ENCODE results near the gene TRAPPC12. TPM values are rescaled to one million over a fixed set of nuclear protein-coding genes. Genes with fewer than 3 reads are reported as not detected.
"Not testable (repeated sequence)": the region's sequence is repeated elsewhere in the genome, so short reads cannot be mapped to it uniquely, and the experiment has no call there.

TRAPPC12 gene
- total RNA-seq, 1 experiment from 2014 or later, result 86.2 TPM

GRCh38 chr2:3492951-3493614, 113.6 kb downstream of the TRAPPC12 start:
- ChIA-PET POLR2A (ENCODE audit: unreplicated experiment) (no interaction called here), CTCF (interaction anchor here (0.5 kb wide), 1 partner anchor 177 kb away, joined by 3 read pairs; no protein-coding TSS in a partner anchor)
- Histone ChIP-seq H4K20me1 (ENCODE audit: low read length) (no peaks in the 10 kb centered on the region), H3K4me3 (ENCODE audit: low read length) (no peak overlapping the region), H3K9ac (ENCODE audit: low read length) (no peak overlapping the region), H3K9me3 (ENCODE audit: low read length) (no peaks in the 10 kb centered on the region), H3K9me2 (replicated peaks; ENCODE audit: low read length) (no peaks in the 10 kb centered on the region), H2AFZ (ENCODE audit: low read length) (no peak overlapping the region), H3K27me3 (ENCODE audit: low read length) (no peaks in the 10 kb centered on the region), H3K4me1 (ENCODE audit: insufficient read depth, low read length) (no peaks in the 10 kb centered on the region), H3K27ac (ENCODE audit: low read length) (no peak overlapping the region), H3K36me3 (ENCODE audit: low read depth, low read length) (peaks cover 3% of the 10 kb centered on the region), H3K4me2 (ENCODE audit: low read length) (no peak overlapping the region), H3F3A (ENCODE audit: low read length, unreplicated experiment) (no peaks in the 10 kb centered on the region), H3K79me2 (ENCODE audit: low read length) (no peaks in the 10 kb centered on the region)
- no TSS peak for BruUV-seq (replicated peaks)
- intact Hi-C loops (cut with micrococcal nuclease), result no loop called here
- no peak for ATAC-seq
- DNase-seq, result no peak
- no peak for TF ChIP-seq CTCF (conservative IDR thresholded peaks at IDR 0.05; ENCODE audit: low read depth, low read length)
- no peak for TF ChIP-seq EZH2phosphoT487 (IDR thresholded peaks at IDR 0.05; ENCODE audit: borderline replicate concordance, low read length)
- TF ChIP-seq EZH2 (IDR thresholded peaks at IDR 0.05; ENCODE audit: low read length, unreplicated experiment), result no peak

- H3K4me1 ChIP-seq (ENCODE audit: insufficient read depth, low read length), result no peaks in the 10 kb centered on the region
- no peaks in the 10 kb centered on the region for H3K27me3 ChIP-seq (ENCODE audit: low read length)
- no peak overlapping the region for H3K4me2 ChIP-seq (ENCODE audit: low read length)
- no TSS peak for BruUV-seq (replicated peaks)
- no peak overlapping the region for H3K9ac ChIP-seq (ENCODE audit: low read length)
- intact Hi-C loops (cut with micrococcal nuclease), result no loop called here
- H3K9me2 ChIP-seq (replicated peaks; ENCODE audit: low read length), result no peaks in the 10 kb centered on the region
- H3K4me3 ChIP-seq (ENCODE audit: low read length), result no peak overlapping the region
- peaks cover 6% of the 10 kb centered on the region for H3K36me3 ChIP-seq (ENCODE audit: low read depth, low read length)
- H3K9me3 ChIP-seq (ENCODE audit: low read length), result no peaks in the 10 kb centered on the region
- DNase-seq, result no peak
- TF ChIP-seq EZH2phosphoT487 (IDR thresholded peaks at IDR 0.05; ENCODE audit: borderline replicate concordance, low read length), result no peak
- no peak for TF ChIP-seq CTCF (conservative IDR thresholded peaks at IDR 0.05; ENCODE audit: low read depth, low read length)
- TF ChIP-seq EZH2 (IDR thresholded peaks at IDR 0.05; ENCODE audit: low read length, unreplicated experiment), result no peak
- no peak overlapping the region for H2AFZ ChIP-seq (ENCODE audit: low read length)
- H3K27ac ChIP-seq (ENCODE audit: low read length), result no peak overlapping the region
- no peaks in the 10 kb centered on the region for H3K79me2 ChIP-seq (ENCODE audit: low read length)
- ChIA-PET CTCF (interaction anchor here (0.5 kb wide), 1 partner anchor 176 kb away, joined by 3 read pairs; no protein-coding TSS in a partner anchor), POLR2A (ENCODE audit: unreplicated experiment) (no interaction called here)
- no peaks in the 10 kb centered on the region for H4K20me1 ChIP-seq (ENCODE audit: low read length)
- ATAC-seq, result no peak; the same call in none of the 2 replicates
- no peaks in the 10 kb centered on the region for H3F3A ChIP-seq (ENCODE audit: low read length, unreplicated experiment)
These were observed 114.1 kb downstream of the TRAPPC12 start for GRCh38 chr2:3493615-3494007.

- Histone ChIP-seq H3K9ac (ENCODE audit: low read length) (no peak overlapping the region), H3K79me2 (ENCODE audit: low read length) (no peaks in the 10 kb centered on the region), H3F3A (ENCODE audit: low read length, unreplicated experiment) (no peaks in the 10 kb centered on the region), H3K9me2 (replicated peaks; ENCODE audit: low read length) (no peaks in the 10 kb centered on the region), H3K27ac (ENCODE audit: low read length) (no peak overlapping the region), H4K20me1 (ENCODE audit: low read length) (no peaks in the 10 kb centered on the region), H3K4me3 (ENCODE audit: low read length) (no peak overlapping the region), H2AFZ (ENCODE audit: low read length) (no peak overlapping the region), H3K27me3 (ENCODE audit: low read length) (no peaks in the 10 kb centered on the region), H3K9me3 (ENCODE audit: low read length) (no peaks in the 10 kb centered on the region), H3K4me1 (ENCODE audit: insufficient read depth, low read length) (no peaks in the 10 kb centered on the region), H3K36me3 (ENCODE audit: low read depth, low read length) (peaks cover 9% of the 10 kb centered on the region), H3K4me2 (ENCODE audit: low read length) (no peak overlapping the region)
- TF ChIP-seq EZH2 (IDR thresholded peaks at IDR 0.05; ENCODE audit: low read length, unreplicated experiment) (no peak), EZH2phosphoT487 (IDR thresholded peaks at IDR 0.05; ENCODE audit: borderline replicate concordance, low read length) (no peak), CTCF (conservative IDR thresholded peaks at IDR 0.05; ENCODE audit: low read depth, low read length) (no peak)
- intact Hi-C loops (cut with micrococcal nuclease), result no loop called here
- DNase-seq (no peak), ATAC-seq (no peak)
- BruUV-seq (replicated peaks), result no TSS peak
- ChIA-PET CTCF (no interaction called here), POLR2A (ENCODE audit: unreplicated experiment) (no interaction called here)
These were observed 115.6 kb downstream of the TRAPPC12 start for GRCh38 chr2:3494984-3495666.

GRCh38 chr2:3496708-3497080, 117.2 kb downstream of the TRAPPC12 start:
- H3K9me3 ChIP-seq (ENCODE audit: low read length); H3K4me2 ChIP-seq (ENCODE audit: low read length); H3K9ac ChIP-seq (ENCODE audit: low read length); H3K27me3 ChIP-seq (ENCODE audit: low read length); intact Hi-C loops (cut with micrococcal nuclease); H3F3A ChIP-seq (ENCODE audit: low read length, unreplicated experiment); ATAC-seq; H3K4me3 ChIP-seq (ENCODE audit: low read length); DNase-seq; CTCF ChIA-PET; POLR2A ChIA-PET (ENCODE audit: unreplicated experiment); H3K4me1 ChIP-seq (ENCODE audit: insufficient read depth, low read length); H3K27ac ChIP-seq (ENCODE audit: low read length); H4K20me1 ChIP-seq (ENCODE audit: low read length); BruUV-seq (replicated peaks); H2AFZ ChIP-seq (ENCODE audit: low read length); H3K9me2 ChIP-seq (replicated peaks; ENCODE audit: low read length); H3K79me2 ChIP-seq (ENCODE audit: low read length): not testable (repeated sequence)
- H3K36me3 ChIP-seq (ENCODE audit: low read depth, low read length), result peaks cover 18% of the 10 kb centered on the region

All from PC-3 (cell line).